WERI-Rb-1 (cell line): Measurements from ENCODE around the gene EPN2.
"Not testable (repeated sequence)": the region's sequence is repeated elsewhere in the genome, so short reads cannot be mapped to it uniquely, and the experiment has no call there.

ENCODE experiments used
- DNase-seq: peaks from one replicate; pipeline ENCODE4 v3.0.0-alpha.2; 2020
- H3K27ac ChIP-seq: fragments of 250-450 bp; sonication (Bioruptor Pico); 2 replicates; pipeline ENCODE4 v1.5.1; 2020; ENCODE audit warnings: mild to moderate bottlenecking, moderate library complexity
- H3K27me3 ChIP-seq: fragments of 250-450 bp; sonication (Bioruptor Pico); 2 replicates; pipeline ENCODE4 v1.5.1; 2021; ENCODE audit warnings: mild to moderate bottlenecking, low read depth, moderate library complexity; ENCODE audit not compliant: insufficient read depth, severe bottlenecking
- H3K36me3 ChIP-seq: fragments of 250-450 bp; sonication (Bioruptor Pico); 2 replicates; pipeline ENCODE4 v1.5.1; 2020; ENCODE audit warnings: mild to moderate bottlenecking, moderate library complexity
- H3K4me3 ChIP-seq: 2 replicates; pipeline ENCODE4 v1.5.1; 2011; ENCODE audit warnings: low read depth, mild to moderate bottlenecking, control low read depth, low read length
- H3K9me3 ChIP-seq: fragments of 250-450 bp; sonication (Bioruptor Pico); 2 replicates; pipeline ENCODE4 v1.5.1; 2021; ENCODE audit warnings: mild to moderate bottlenecking, moderate library complexity; ENCODE audit not compliant: severe bottlenecking
- CTCF ChIP-seq: IDR thresholded peaks from 2 replicates; pipeline ENCODE4 v1.5.1; 2011; ENCODE audit warnings: low read depth, mild to moderate bottlenecking, control low read depth, inconsistent platforms, low read length

EPN2 gene

GRCh38 chr17:19346351-19347255 is 109.4 kb downstream of the EPN2 start:
- peak overlapping the region; percentile 79 for H3K27ac ChIP-seq
- no peak overlapping the region for H3K4me3 ChIP-seq
- no peaks in the 10 kb centered on the region for H3K27me3 ChIP-seq
- H3K36me3 ChIP-seq = peaks cover 2% of the 10 kb centered on the region; the same call in 1 of the 2 replicates
- H3K9me3 ChIP-seq = no peaks in the 10 kb centered on the region
- TF ChIP-seq CTCF = no peak
- DNase-seq = peak; percentile 78

- no peak for TF ChIP-seq CTCF
- Histone ChIP-seq H3K4me3 (no peak overlapping the region), H3K36me3 (peaks cover 2% of the 10 kb centered on the region; the same call in 1 of the 2 replicates), H3K27ac (peak overlapping the region; percentile 79), H3K27me3 (no peaks in the 10 kb centered on the region), H3K9me3 (no peaks in the 10 kb centered on the region)
- DNase-seq = no peak
Observed at GRCh38 chr17:19347323-19348080, 110.3 kb downstream of the EPN2 start.

GRCh38 chr17:19348081-19348650 is 111.0 kb downstream of the EPN2 start:
- Histone ChIP-seq H3K9me3 (no peaks in the 10 kb centered on the region), H3K27ac (no peak overlapping the region), H3K36me3 (peaks cover 2% of the 10 kb centered on the region; the same call in 1 of the 2 replicates), H3K27me3 (no peaks in the 10 kb centered on the region), H3K4me3 (no peak overlapping the region)
- DNase-seq = no peak
- no peak for TF ChIP-seq CTCF

DNA sequence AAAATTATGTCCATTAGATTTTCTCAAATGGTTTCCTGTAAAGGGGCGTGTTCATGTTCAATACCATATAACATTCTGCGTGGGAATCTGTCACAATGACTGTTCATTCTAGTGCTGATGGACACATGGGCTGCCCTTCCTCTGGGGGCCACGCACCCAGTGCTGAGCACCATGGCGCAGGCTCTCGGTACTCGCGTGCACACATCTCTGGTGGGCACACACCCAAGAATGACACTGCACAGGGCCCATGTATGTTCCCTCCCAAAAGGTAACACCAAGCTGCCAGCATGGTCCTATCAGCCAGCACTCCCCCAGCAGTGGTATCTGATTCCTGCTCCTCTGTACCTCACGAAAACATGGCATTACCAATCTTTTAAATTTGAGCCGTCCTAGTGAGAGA is 111.6 kb downstream of the EPN2 start:
- Histone ChIP-seq H3K27me3 (no peaks in the 10 kb centered on the region), H3K27ac (no peak overlapping the region), H3K9me3 (no peaks in the 10 kb centered on the region), H3K4me3 (no peak overlapping the region), H3K36me3 (peaks cover 2% of the 10 kb centered on the region; the same call in 1 of the 2 replicates)
- TF ChIP-seq CTCF = no peak
- DNase-seq = no peak

GRCh38 chr17:19353401-19353800 is 116.2 kb downstream of the EPN2 start:
- not testable (repeated sequence) for H3K4me3 ChIP-seq, H3K9me3 ChIP-seq, H3K36me3 ChIP-seq, H3K27ac ChIP-seq, H3K27me3 ChIP-seq, DNase-seq

GRCh38 chr17:19354748-19355147 is 117.6 kb downstream of the EPN2 start:
- Histone ChIP-seq H3K27me3 (no peaks in the 10 kb centered on the region), H3K36me3 (peaks cover 8% of the 10 kb centered on the region), H3K27ac (no peak overlapping the region), H3K4me3 (no peak overlapping the region), H3K9me3 (no peaks in the 10 kb centered on the region)
- TF ChIP-seq CTCF = no peak
- no peak for DNase-seq
